ENCODE data around the gene LBH.

Gene LBH

DNA sequence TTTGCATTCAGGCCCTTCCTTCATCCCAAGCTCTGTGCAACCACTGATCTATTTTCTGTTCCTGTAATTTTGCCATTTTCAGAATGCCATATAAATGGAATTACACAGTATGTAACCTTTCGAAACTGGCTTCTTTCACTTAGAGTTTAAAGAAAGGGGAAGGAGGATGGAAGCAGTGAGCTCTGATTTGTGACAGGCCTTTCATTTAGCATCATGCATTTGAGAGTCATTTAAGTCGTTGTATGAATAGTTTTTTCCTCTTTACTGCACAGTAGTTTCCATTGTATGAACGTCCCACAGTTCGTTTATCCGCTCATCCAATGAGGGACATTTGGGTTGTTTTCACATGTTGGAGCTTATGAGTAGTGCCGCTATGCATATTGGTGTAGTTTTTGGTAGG, 67.0 kb downstream of the LBH start:
- in situ Hi-C loops (cut with MboI; ENCODE audit: low sequenced_read_pairs): no loop called here

DNA sequence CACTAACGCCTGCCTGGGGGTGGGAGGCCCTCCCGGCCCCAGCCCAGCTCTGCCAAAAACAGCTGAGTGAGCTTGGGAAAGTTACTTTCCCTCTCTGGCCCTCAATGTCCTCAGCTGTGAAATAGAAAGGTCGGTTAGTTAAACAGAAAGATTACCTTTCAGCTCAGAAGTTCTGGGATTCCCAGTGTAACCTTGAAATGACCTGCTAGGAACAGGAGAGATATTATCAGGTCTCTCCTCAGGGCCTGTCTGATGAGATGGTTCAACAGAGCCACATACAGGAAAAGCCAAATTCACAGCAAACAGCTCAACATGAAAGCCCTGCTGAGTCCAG, 68.8 kb downstream of the LBH start:
- in situ Hi-C loops (cut with MboI; ENCODE audit: low sequenced_read_pairs): no loop called here

DNA sequence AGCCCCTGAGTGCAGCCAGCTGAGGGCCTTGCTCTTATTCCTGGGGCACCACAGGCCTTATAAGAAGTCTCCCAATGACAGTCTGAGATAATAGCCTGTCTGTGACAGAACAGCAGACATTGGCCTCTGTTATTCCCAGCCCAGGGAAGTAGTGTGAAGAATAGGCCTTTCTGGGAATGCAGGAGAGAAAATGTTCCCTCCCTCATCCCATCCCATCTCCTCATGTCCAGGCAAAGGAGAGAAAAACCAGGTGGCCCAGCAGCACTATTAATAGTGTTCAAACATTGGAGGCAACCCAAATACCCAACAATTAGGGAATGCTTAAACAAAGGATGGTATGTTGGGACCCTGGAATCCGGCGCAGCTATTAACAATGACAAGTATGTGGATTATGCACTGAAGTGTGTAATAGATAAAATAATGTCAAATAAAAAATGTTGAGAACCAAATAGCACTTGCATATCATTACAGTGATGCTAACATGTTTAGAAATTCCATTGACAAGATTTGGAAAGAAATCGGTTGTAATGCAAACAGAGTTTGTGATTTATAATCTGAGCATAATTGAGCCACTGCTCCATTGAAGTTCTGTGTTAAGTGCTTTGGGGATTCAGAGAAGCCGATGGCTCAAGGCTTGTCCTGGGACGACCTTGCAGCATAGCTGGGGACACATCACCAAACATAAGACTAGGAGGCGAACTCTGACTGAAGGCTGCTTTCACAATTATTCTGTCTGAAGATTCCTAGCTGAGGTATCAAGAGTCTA, 69.3 kb downstream of the LBH start:
- in situ Hi-C loops (cut with MboI; ENCODE audit: low sequenced_read_pairs): no loop called here

DNA sequence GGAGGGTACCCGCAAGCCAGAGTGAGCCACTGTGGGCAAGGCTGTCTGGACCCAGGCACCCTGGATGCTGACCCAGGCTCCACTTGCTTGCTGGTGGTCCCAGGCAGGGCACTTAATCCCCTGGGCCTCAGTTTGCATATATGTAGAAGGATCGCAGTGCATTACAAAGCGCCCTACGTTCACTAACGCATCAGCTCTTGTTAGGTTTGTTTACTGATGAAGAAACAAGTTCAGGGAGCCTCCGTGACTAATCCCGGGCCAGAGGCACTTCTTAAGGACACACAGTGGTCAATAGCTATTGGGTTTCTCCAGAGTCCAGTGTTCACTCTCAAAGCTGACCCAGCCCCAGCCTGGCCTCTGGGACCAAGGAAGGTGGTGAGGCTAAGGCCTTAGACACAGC, 70.2 kb downstream of the LBH start:
- in situ Hi-C loops (cut with MboI; ENCODE audit: low sequenced_read_pairs): no loop called here

DNA sequence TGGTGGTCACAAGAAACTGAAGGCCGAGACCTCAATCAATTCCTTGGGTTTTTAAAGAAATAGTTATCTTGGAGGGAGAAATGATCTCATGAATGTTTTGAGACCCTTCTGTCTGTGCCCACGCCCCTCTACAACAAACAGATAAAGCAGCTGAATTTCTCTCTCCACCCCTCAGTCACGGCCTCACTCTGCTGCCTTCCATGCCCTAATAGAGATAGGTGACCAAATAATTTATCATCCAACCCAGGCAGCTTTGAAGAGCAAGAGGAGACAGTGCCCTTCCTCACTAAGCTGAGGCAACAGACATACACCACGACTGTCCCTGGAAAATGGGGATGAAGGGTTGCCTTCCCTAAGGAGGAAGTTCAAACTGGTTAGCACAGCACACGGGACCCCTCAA, 71.2 kb downstream of the LBH start:
- in situ Hi-C loops (cut with MboI; ENCODE audit: low sequenced_read_pairs): no loop called here

DNA sequence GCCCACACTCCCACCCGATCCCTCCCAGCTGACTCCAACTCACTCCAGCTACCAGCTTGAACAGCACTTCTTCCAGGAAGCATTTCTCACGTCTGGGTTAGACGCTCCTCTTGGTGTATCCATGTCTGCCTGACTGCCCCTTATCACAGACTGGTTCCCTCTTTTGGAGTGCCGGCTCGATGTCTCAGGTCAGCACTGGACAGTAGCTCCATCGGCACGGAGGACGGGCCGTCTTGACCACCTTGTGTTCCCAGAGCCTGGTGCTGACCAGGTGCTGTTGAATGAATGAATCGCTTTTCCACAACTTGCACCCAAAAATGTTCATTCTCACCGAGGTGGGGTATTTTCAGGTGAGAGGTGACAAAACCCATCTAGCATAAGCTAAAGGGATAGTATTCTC, 71.8 kb downstream of the LBH start:
- in situ Hi-C loops (cut with MboI; ENCODE audit: low sequenced_read_pairs): no loop called here

DNA sequence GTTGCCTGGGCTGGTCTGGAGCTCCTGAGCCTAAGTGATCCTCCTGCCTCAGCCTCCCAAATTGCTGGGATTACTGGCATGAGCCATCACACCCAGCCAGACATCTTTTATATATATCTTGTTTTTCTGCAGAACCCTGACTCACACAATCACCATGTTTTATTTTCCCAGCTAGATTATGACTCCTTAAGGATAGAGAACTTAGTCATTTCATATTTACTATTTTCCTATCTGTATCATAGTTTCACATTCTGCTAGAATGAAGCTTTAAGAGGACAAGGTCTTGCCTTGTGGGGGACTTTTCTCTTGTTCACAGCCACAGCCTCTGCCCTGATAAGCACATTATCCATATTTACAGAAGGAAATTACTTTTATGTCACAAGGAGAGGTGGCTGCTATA, 73.9 kb downstream of the LBH start:
- in situ Hi-C loops (cut with MboI; ENCODE audit: low sequenced_read_pairs): no loop called here

DNA sequence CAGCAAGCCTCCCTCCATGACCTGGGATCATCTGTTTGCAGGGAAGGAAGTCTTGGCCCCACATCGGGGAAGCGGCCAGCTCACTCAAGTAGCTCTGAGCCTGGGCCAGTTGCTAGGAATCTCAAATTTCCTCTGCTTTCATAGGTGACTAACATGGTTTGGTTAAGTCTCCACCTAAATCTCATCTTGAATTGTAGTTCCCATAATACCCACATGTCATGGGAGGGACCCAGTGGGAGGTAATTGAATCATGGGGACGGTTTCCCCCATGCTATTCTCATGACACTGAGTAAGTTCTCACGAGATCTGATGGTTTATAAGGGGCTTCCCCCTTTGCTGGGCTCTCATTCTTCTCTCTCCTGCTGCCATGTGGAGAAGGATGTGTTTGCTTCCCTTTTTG, 75.2 kb downstream of the LBH start:
- in situ Hi-C loops (cut with MboI; ENCODE audit: low sequenced_read_pairs): no loop called here

DNA sequence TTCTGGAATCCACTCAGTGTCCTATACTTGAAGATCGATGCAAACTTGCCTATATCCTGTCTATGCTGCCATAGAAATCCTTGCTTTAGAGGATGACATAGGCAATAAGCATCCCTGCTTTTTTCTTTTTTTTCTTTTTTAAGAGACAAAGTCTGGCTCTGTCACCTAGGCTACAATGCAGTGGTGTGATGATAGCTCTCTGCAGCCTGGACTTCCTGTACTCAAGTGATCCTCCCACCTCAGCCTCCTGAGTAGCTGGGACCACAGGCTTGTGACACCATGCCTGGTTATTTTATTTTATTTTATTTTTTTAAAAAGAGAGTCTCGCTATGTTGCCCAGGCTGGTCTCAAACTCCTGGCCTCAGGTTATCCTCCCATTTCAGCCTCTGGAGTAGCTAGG, 76.9 kb downstream of the LBH start:
- in situ Hi-C loops (cut with MboI; ENCODE audit: low sequenced_read_pairs): no loop called here

All from HL-60/S4 treated with retinoic acid at 250 ng/mL for 4 days and 3 days (cell line).